NB4 (cell line): Measurements from ENCODE around the gene RARB.

Experiments
- DNase-seq: peaks from one replicate; pipeline ENCODE4 v3.0.0; 2010; ENCODE audit warnings: low read depth
- H3K4me3 ChIP-seq: one replicate; pipeline ENCODE4 v1.5.1; 2011; ENCODE audit warnings: mild to moderate bottlenecking, low read depth, low read length, moderate library complexity
- CTCF ChIP-seq: IDR thresholded peaks from one replicate; pipeline ENCODE4 v1.5.1; 2012; ENCODE audit warnings: low read depth, low read length
- MAX ChIP-seq: IDR thresholded peaks from 2 replicates; pipeline ENCODE4 v1.6.1; 2011; ENCODE audit warnings: low read depth, low read length
- MYC ChIP-seq: IDR thresholded peaks from 2 replicates; pipeline ENCODE4 v1.6.1; 2011; ENCODE audit warnings: low read depth, low read length
- POLR2A ChIP-seq: IDR thresholded peaks from 2 replicates; pipeline ENCODE4 v1.6.1; 2011; ENCODE audit warnings: mild to moderate bottlenecking; ENCODE audit not compliant: insufficient read length; ENCODE audit errors: extremely low read depth

The RARB gene

GRCh38 chr3:25556447-25556846 is 128.4 kb downstream of the RARB start:
- peak; percentile 12 for DNase-seq
- H3K4me3 ChIP-seq, result no peak overlapping the region
- TF ChIP-seq POLR2A (no peak), MAX (no peak), MYC (no peak), CTCF (no peak)

GRCh38 chr3:25557694-25558093 is 129.6 kb downstream of the RARB start:
- no peak overlapping the region for H3K4me3 ChIP-seq
- TF ChIP-seq MYC, result no peak
- TF ChIP-seq MAX, result no peak
- TF ChIP-seq POLR2A, result no peak
- no peak for TF ChIP-seq CTCF
- DNase-seq, result no peak

GRCh38 chr3:25558121-25558520 is 130.1 kb downstream of the RARB start:
- DNase-seq, result no peak
- TF ChIP-seq POLR2A, result no peak
- TF ChIP-seq MAX, result no peak
- no peak for TF ChIP-seq CTCF
- no peak for TF ChIP-seq MYC
- no peak overlapping the region for H3K4me3 ChIP-seq

- no peak overlapping the region for H3K4me3 ChIP-seq
- DNase-seq, result no peak
- TF ChIP-seq POLR2A (no peak), CTCF (no peak), MAX (no peak), MYC (no peak)
Measured at GRCh38 chr3:25558796-25559195, 130.7 kb downstream of the RARB start.

GRCh38 chr3:25563601-25564000 is 135.5 kb downstream of the RARB start:
- H3K4me3 ChIP-seq, result no peak overlapping the region
- TF ChIP-seq MAX, result no peak
- no peak for TF ChIP-seq POLR2A
- no peak for TF ChIP-seq MYC
- TF ChIP-seq CTCF, result no peak
- no peak for DNase-seq

GRCh38 chr3:25564075-25564474 is 136.0 kb downstream of the RARB start:
- TF ChIP-seq CTCF (no peak), MAX (no peak), MYC (no peak), POLR2A (no peak)
- no peak for DNase-seq
- no peak overlapping the region for H3K4me3 ChIP-seq
